WTC11 (cell line): ENCODE measurements around the gene SIGLEC11. TPM values are rescaled to one million over a fixed set of nuclear protein-coding genes. Genes with fewer than 3 reads are reported as not detected.
"Not testable (repeated sequence)": the region's sequence is repeated elsewhere in the genome, so short reads cannot be mapped to it uniquely, and the experiment has no call there.

Source experiments
- ATAC-seq: fragments of 200-7000 bp; cut with Tn5 transposase; 2 replicates; pipeline ENCODE4 v1.10.0; 2021; ENCODE audit warnings: mild to moderate bottlenecking, moderate library complexity
- Bru-seq: library from RNA; stranded (reverse); fragments of 400-500 nt; gene quantifications from one replicate; lab custom pipeline; 2021; lab: Mats Ljungman, UMichigan
- CTCF ChIA-PET: fragments of 300-600 bp; sonication (Branson Sonifier 250); formaldehyde crosslinking; loops from one replicate; lab custom pipeline; 2021; ENCODE audit warnings: antibody characterized with exemption; lab: Charles Lee
- POLR2A ChIA-PET: fragments of 350-600 bp; sonication (Branson Sonifier 250); formaldehyde crosslinking; loops from one replicate; lab custom pipeline; 2021; ENCODE audit warnings: antibody characterized with exemption; lab: Charles Lee
- DNase-seq: peaks from one replicate; pipeline ENCODE4 v3.0.0; 2021; ENCODE audit warnings: low spot score
- H3K27ac Mint-ChIP-seq: 2 replicates; pipeline ENCODE4 v1.8.0; 2021; ENCODE audit warnings: mixed read lengths
- H3K27me3 Mint-ChIP-seq: 2 replicates; pipeline ENCODE4 v1.8.0; 2021; ENCODE audit warnings: low read depth, mild to moderate bottlenecking, moderate library complexity, mixed read lengths
- H3K36me3 Mint-ChIP-seq: 2 replicates; pipeline ENCODE4 v1.8.0; 2021; ENCODE audit warnings: mixed read lengths
- H3K4me1 Mint-ChIP-seq: 2 replicates; pipeline ENCODE4 v1.8.0; 2022; ENCODE audit warnings: mixed read lengths
- H3K4me3 Mint-ChIP-seq: 2 replicates; pipeline ENCODE4 v1.8.0; 2021; ENCODE audit warnings: mild to moderate bottlenecking, moderate library complexity, mixed read lengths
- H3K9me3 Mint-ChIP-seq: 2 replicates; pipeline ENCODE4 v1.8.0; 2021; ENCODE audit warnings: mixed read lengths
- CREB1 ChIP-seq: sonication (generic); formaldehyde crosslinking; IDR thresholded peaks from 2 replicates; pipeline ENCODE4 v1.8.0; 2023; ENCODE audit warnings: mild to moderate bottlenecking, missing genetic modification reagents
- ETV6 ChIP-seq: sonication (generic); formaldehyde crosslinking; IDR thresholded peaks from 2 replicates; pipeline ENCODE4 v1.8.1; 2022; ENCODE audit warnings: mild to moderate bottlenecking, missing genetic modification reagents
- FOXP1 ChIP-seq: sonication (generic); formaldehyde crosslinking; IDR thresholded peaks from 2 replicates; pipeline ENCODE4 v1.8.0; 2022; ENCODE audit warnings: missing genetic modification reagents, mild to moderate bottlenecking, moderate library complexity, borderline replicate concordance
- MXD4 ChIP-seq: fragments of 250-450 bp; sonication (Bioruptor Pico); IDR thresholded peaks from 2 replicates; pipeline ENCODE4 v1.8.0; 2021; ENCODE audit warnings: mild to moderate bottlenecking, moderate library complexity, borderline replicate concordance
- MYBL2 ChIP-seq: sonication (generic); formaldehyde crosslinking; IDR thresholded peaks from 2 replicates; pipeline ENCODE4 v1.8.1; 2023; ENCODE audit warnings: mild to moderate bottlenecking, moderate library complexity, missing genetic modification reagents
- NR2C2 ChIP-seq: sonication (generic); formaldehyde crosslinking; IDR thresholded peaks from 2 replicates; pipeline ENCODE4 v1.8.0; 2022; ENCODE audit warnings: mild to moderate bottlenecking, missing genetic modification reagents
- NR3C1 ChIP-seq: sonication (generic); formaldehyde crosslinking; conservative IDR thresholded peaks from 2 replicates; pipeline ENCODE4 v1.8.1; 2023; ENCODE audit warnings: low read depth, mild to moderate bottlenecking, missing genetic modification reagents
- OVOL2 ChIP-seq: fragments of 250-450 bp; sonication (Bioruptor Pico); IDR thresholded peaks from 2 replicates; pipeline ENCODE4 v1.9.0; 2021; ENCODE audit warnings: mild to moderate bottlenecking, borderline replicate concordance
- RORB ChIP-seq: fragments of 250-450 bp; sonication (Bioruptor Pico); IDR thresholded peaks from 2 replicates; pipeline ENCODE4 v1.9.0; 2021; ENCODE audit warnings: mild to moderate bottlenecking
- TCF7 ChIP-seq: sonication (generic); formaldehyde crosslinking; IDR thresholded peaks from 2 replicates; pipeline ENCODE4 v1.8.0; 2022; ENCODE audit warnings: mild to moderate bottlenecking, low read depth, missing genetic modification reagents, moderate library complexity
- ZNF121 ChIP-seq: sonication (generic); formaldehyde crosslinking; IDR thresholded peaks from 2 replicates; pipeline ENCODE4 v1.8.0; 2023; ENCODE audit warnings: missing genetic modification reagents
- long read RNA-seq, 3 experiments: library from RNA in 1 of 3; library from capped mRNA in 1 of 3; library from polyadenylated mRNA in 1 of 3; unstranded in 2 of 3; stranded (forward) in 1 of 3; transcript quantifications; one replicate each; pipeline ENCODE4 v2.0.0, GENCODE V29; 2021
- total RNA-seq: library from RNA; stranded (reverse); gene quantifications from 3 replicates; pipeline ENCODE4 v1.2.3, GENCODE V29; 2021
- TF ChIP-seq, protein P1 (sequence below): fragments of 250-450 bp; sonication (Bioruptor Pico); IDR thresholded peaks from 2 replicates; pipeline ENCODE4 v1.9.0; 2021; ENCODE audit warnings: moderate library complexity, mild to moderate bottlenecking, inconsistent platforms, borderline replicate concordance
- TF ChIP-seq, protein P2 (sequence below): sonication (generic); formaldehyde crosslinking; conservative IDR thresholded peaks from 2 replicates; pipeline ENCODE4 v1.8.1; 2023; ENCODE audit warnings: mild to moderate bottlenecking, low read depth, missing genetic modification reagents, moderate library complexity
- TF ChIP-seq, protein P3 (sequence below): sonication (generic); formaldehyde crosslinking; conservative IDR thresholded peaks from 2 replicates; pipeline ENCODE4 v1.8.1; 2022; ENCODE audit warnings: mild to moderate bottlenecking, missing genetic modification reagents
- TF ChIP-seq, protein P4 (sequence below): fragments of 250-450 bp; sonication (Bioruptor Pico); conservative IDR thresholded peaks from 2 replicates; pipeline ENCODE4 v1.9.0; 2021; ENCODE audit warnings: mild to moderate bottlenecking

The SIGLEC11 gene, protein sequence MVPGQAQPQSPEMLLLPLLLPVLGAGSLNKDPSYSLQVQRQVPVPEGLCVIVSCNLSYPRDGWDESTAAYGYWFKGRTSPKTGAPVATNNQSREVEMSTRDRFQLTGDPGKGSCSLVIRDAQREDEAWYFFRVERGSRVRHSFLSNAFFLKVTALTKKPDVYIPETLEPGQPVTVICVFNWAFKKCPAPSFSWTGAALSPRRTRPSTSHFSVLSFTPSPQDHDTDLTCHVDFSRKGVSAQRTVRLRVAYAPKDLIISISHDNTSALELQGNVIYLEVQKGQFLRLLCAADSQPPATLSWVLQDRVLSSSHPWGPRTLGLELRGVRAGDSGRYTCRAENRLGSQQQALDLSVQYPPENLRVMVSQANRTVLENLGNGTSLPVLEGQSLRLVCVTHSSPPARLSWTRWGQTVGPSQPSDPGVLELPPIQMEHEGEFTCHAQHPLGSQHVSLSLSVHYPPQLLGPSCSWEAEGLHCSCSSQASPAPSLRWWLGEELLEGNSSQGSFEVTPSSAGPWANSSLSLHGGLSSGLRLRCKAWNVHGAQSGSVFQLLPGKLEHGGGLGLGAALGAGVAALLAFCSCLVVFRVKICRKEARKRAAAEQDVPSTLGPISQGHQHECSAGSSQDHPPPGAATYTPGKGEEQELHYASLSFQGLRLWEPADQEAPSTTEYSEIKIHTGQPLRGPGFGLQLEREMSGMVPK
- total RNA-seq (not detected in 3 replicates), Bru-seq, nascent RNA (not detected)
- long read RNA-seq, experiment 1, partial matches to known transcripts: 0 of 1 reads
- long read RNA-seq, experiment 1, other reads (novel, unspliced or antisense): 0 of 1 reads
- long read RNA-seq, experiment 2: 0 reads
- long read RNA-seq, experiment 3: 0 reads

DNA sequence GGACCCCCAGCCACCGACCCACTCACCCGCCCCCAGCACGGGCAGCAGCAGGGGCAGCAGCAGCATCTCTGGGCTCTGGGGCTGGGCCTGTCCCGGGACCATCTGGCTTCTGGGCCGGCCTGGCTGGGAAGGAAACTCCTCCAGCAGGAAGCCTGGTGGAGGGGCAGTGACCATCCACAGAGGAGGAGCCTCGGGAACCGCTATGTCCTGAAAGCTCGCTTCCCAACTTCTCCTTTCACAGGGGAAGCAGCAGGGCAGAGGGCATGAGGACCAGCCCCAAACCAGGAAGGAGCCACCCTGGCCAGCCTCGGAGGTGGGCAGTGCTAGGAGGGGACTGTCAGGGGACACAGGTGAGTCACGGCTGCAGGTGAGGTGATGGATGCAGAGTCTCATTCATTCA, at the start of gene SIGLEC11:
SIGLEC11 (minus strand) TSS at position 193 of the 400 bp plus-strand sequence; CDS start at position 102, 91 bp downstream.
- CTCF ChIA-PET, POLR2A ChIA-PET, H3K36me3 Mint-ChIP-seq, H3K27me3 Mint-ChIP-seq, H3K27ac Mint-ChIP-seq, H3K4me3 Mint-ChIP-seq, DNase-seq: not testable (repeated sequence)
- H3K9me3 Mint-ChIP-seq: peaks cover 16% of the 10 kb centered on the region
- 0 out of 2 replicates have a peak, but pooled peaks have one; percentile 14 for ATAC-seq
- peaks cover 23% of the 10 kb centered on the region for H3K4me1 Mint-ChIP-seq

DNA sequence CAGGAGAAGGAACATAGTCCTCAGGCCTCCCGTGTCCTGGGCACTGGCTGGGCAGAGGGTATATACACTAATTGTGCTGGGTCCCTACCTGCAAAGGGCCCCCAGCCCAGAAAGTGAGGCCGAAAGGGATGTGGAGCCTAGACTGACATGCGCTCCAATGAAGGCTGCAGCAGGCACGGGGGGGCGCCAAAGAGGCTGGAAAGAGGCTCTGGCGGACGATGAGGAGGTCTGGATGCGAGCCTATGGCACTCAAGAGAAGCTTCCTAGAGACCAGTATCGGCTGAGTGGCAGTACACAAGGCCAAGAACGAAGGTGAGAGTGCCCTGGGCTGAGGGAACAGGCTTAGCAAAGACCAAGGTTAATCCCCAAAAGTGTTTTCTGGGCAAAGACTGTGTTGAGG, 47.6 kb upstream of the SIGLEC11 start:
- DNase-seq: peak; percentile 80
- POLR2A ChIA-PET: no interaction called here
- Mint-ChIP-seq H3K4me1 (no peaks in the 10 kb centered on the region), H3K9me3 (no peaks in the 10 kb centered on the region), H3K27me3 (no peaks in the 10 kb centered on the region), H3K36me3 (peaks cover 16% of the 10 kb centered on the region), H3K4me3 (no peak overlapping the region), H3K27ac (no peak overlapping the region)
- TF ChIP-seq NR2C2 (no peak), TCF7 (CRISPR knock-in tag) (0 out of 2 replicates have a peak, but pooled peaks have one; percentile 34)
- TF ChIP-seq, protein P1, sequence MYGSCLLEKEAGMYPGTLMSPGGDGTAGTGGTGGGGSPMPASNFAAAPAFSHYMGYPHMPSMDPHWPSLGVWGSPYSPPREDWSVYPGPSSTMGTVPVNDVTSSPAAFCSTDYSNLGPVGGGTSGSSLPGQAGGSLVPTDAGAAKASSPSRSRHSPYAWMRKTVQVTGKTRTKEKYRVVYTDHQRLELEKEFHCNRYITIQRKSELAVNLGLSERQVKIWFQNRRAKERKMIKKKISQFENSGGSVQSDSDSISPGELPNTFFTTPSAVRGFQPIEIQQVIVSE (CRISPR knock-in tag): no peak
- peak; percentile 95 for ATAC-seq
- CTCF ChIA-PET: interaction anchor here (0.6 to 1.3 kb wide), 20 partner anchors 9 to 716 kb away, joined by 3 to 16 read pairs (median 4); partner anchors contain the start of genes NUP62, VRK3 and ZNF473

DNA sequence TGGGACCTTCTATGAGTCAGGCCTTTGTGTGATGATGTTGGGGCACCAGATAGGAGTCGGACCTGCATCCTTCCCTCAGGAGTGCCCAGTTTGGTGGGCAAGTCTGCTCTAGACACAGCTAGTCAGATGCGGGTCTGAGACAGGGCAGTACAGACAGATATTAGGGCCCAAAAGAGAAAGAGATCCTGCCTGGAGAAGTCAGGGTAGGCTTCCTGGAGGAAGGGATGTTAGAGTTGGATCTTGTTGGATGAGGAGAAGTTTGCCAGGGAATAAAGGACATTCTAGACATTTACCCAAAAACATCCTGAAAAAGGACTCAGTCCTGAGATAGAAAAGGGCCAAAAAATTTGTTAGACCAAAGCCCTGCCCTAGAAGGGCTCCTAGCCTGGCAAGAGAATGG, 47.0 kb upstream of the SIGLEC11 start:
- CTCF ChIA-PET: interaction anchor here (1.0 to 1.2 kb wide), 8 partner anchors 8 to 222 kb away, joined by 3 to 9 read pairs (median 6); no protein-coding TSS in a partner anchor
- Mint-ChIP-seq H3K36me3 (peaks cover 10% of the 10 kb centered on the region), H3K4me1 (no peaks in the 10 kb centered on the region), H3K4me3 (no peak overlapping the region), H3K9me3 (no peaks in the 10 kb centered on the region), H3K27ac (no peak overlapping the region), H3K27me3 (no peaks in the 10 kb centered on the region)
- POLR2A ChIA-PET: no interaction called here
- TF ChIP-seq, protein P2, sequence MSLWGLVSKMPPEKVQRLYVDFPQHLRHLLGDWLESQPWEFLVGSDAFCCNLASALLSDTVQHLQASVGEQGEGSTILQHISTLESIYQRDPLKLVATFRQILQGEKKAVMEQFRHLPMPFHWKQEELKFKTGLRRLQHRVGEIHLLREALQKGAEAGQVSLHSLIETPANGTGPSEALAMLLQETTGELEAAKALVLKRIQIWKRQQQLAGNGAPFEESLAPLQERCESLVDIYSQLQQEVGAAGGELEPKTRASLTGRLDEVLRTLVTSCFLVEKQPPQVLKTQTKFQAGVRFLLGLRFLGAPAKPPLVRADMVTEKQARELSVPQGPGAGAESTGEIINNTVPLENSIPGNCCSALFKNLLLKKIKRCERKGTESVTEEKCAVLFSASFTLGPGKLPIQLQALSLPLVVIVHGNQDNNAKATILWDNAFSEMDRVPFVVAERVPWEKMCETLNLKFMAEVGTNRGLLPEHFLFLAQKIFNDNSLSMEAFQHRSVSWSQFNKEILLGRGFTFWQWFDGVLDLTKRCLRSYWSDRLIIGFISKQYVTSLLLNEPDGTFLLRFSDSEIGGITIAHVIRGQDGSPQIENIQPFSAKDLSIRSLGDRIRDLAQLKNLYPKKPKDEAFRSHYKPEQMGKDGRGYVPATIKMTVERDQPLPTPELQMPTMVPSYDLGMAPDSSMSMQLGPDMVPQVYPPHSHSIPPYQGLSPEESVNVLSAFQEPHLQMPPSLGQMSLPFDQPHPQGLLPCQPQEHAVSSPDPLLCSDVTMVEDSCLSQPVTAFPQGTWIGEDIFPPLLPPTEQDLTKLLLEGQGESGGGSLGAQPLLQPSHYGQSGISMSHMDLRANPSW (CRISPR knock-in tag): no peak
- TF ChIP-seq NR3C1 (no peak), OVOL2 (CRISPR knock-in tag) (no peak)
- DNase-seq: no peak
- ATAC-seq: no peak

DNA sequence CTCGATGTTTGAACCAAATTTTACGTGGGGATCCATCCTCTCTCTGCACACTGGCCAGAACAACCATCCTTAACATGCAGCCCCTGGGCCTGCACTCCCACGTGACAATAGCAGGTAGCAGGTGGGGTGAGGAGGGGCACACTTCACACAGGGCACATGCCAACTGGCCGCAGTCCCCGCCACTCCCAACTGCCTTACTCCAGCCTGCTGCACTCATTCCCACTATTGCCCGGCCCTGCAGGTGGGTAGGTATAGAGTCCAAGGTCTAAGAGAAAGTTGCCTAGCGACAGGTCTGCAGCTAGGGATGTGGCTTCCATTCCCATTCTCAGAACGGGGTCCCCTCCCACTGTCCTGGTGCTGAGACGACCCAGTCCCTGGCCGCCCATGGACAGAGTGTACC, 46.2 kb upstream of the SIGLEC11 start:
- H3K9me3 Mint-ChIP-seq: no peaks in the 10 kb centered on the region
- no peaks in the 10 kb centered on the region for H3K27me3 Mint-ChIP-seq
- H3K36me3 Mint-ChIP-seq: peaks cover 10% of the 10 kb centered on the region
- CTCF ChIA-PET: no interaction called here
- H3K27ac Mint-ChIP-seq: no peak overlapping the region
- H3K4me3 Mint-ChIP-seq: no peak overlapping the region
- no peak for DNase-seq
- ATAC-seq: no peak
- TF ChIP-seq RORB (no peak), FOXP1 (CRISPR knock-in tag) (no peak), ETV6 (CRISPR knock-in tag) (no peak), CREB1 (CRISPR knock-in tag) (no peak), MYBL2 (no peak), MXD4 (CRISPR knock-in tag) (no peak), OVOL2 (CRISPR knock-in tag) (no peak), ZNF121 (CRISPR knock-in tag) (no peak), TCF7 (CRISPR knock-in tag) (no peak)
- TF ChIP-seq, protein P1 (CRISPR knock-in tag): no peak
- TF ChIP-seq, protein P3, sequence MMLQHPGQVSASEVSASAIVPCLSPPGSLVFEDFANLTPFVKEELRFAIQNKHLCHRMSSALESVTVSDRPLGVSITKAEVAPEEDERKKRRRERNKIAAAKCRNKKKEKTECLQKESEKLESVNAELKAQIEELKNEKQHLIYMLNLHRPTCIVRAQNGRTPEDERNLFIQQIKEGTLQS (CRISPR knock-in tag): no peak
- TF ChIP-seq, protein P4, sequence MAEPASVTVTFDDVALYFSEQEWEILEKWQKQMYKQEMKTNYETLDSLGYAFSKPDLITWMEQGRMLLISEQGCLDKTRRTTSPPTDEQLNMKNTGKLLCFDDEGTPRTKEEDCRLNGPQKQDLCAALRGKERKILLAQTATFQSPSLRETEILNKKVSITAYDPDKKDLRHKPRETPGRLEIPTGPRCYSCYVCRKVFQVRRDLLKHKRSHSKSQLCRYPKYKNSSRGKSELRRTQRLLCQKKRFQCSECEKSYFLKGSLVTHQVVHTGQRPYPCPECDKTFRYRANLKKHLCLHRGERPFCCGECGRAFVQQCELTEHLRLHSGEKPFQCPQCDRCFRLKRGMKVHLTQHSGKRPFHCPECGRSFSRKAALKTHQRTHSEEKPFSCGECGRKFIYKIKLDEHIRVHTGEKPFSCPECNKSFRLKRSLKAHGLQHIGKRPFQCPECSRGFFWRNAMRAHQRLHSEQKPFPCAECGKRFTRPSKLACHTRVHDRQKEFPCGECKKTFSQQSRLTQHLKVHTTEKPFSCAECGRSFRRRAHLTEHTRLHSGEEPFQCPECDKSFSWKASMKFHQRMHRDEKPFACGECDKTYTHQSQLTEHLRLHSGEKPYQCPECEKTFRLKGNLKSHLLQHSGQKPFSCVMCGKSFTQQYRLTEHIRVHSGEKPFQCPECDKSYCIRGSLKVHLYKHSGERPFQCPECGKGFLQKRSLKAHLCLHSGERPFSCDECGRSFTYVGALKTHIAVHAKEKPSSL (CRISPR knock-in tag): no peak
- H3K4me1 Mint-ChIP-seq: no peaks in the 10 kb centered on the region
- POLR2A ChIA-PET: no interaction called here
